NCI-H1092 (cell line): ENCODE results near the gene DNA2.
"Not testable (repeated sequence)": the region's sequence is repeated elsewhere in the genome, so short reads cannot be mapped to it uniquely, and the experiment has no call there.

Source experiments
- DNase-seq: peaks from one replicate; lab custom pipeline; 2025; lab: John Stamatoyannopoulos, UW

DNA2 gene

GRCh38 chr10:68471586-68472408 is at the start of gene DNA2:
Gene DNA2, minus strand, starts transcription at chr10:68471973. Its CDS starts 109 bp downstream, at chr10:68471864.
- DNase-seq = peak; percentile 71

GRCh38 chr10:68518609-68519008 is 46.8 kb upstream of the DNA2 start:
- DNase-seq = not testable (repeated sequence)

GRCh38 chr10:68517188-68517587 is 45.4 kb upstream of the DNA2 start:
- DNase-seq = no peak

- no peak for DNase-seq
These were observed 45.0 kb upstream of the DNA2 start for GRCh38 chr10:68516766-68517165.

- DNase-seq = not testable (repeated sequence)
These were observed 44.4 kb upstream of the DNA2 start for GRCh38 chr10:68516216-68516615.

- no peak for DNase-seq
These were observed 36.3 kb upstream of the DNA2 start for GRCh38 chr10:68508090-68508489.

- no peak for DNase-seq
These were observed 34.6 kb upstream of the DNA2 start for GRCh38 chr10:68506411-68506810.

- no peak for DNase-seq
These were observed 31.1 kb upstream of the DNA2 start for GRCh38 chr10:68502846-68503245.

GRCh38 chr10:68501691-68502090 is 29.9 kb upstream of the DNA2 start:
- no peak for DNase-seq

- no peak for DNase-seq
These were observed 27.8 kb upstream of the DNA2 start for GRCh38 chr10:68499544-68499943.

GRCh38 chr10:68496072-68496471 is 24.3 kb upstream of the DNA2 start:
- DNase-seq = no peak

GRCh38 chr10:68492118-68492517 is 20.3 kb upstream of the DNA2 start:
- DNase-seq = no peak

- no peak for DNase-seq
These were observed 18.1 kb upstream of the DNA2 start for GRCh38 chr10:68489919-68490318.

- DNase-seq = no peak
These were observed 2.2 kb upstream of the DNA2 start for GRCh38 chr10:68474021-68474420.

GRCh38 chr10:68471063-68471585 is 649 bp downstream of the DNA2 start:
- DNase-seq = no peak

GRCh38 chr10:68470300-68470699 is 1.5 kb downstream of the DNA2 start:
- no peak for DNase-seq

- DNase-seq = no peak
These were observed 1.9 kb downstream of the DNA2 start for GRCh38 chr10:68469838-68470237.

- not testable (repeated sequence) for DNase-seq
These were observed 7.0 kb downstream of the DNA2 start for GRCh38 chr10:68464729-68465128.

- no peak for DNase-seq
These were observed 8.2 kb downstream of the DNA2 start for GRCh38 chr10:68463365-68464093.

- no peak for DNase-seq
These were observed 9.2 kb downstream of the DNA2 start for GRCh38 chr10:68462536-68462935.

GRCh38 chr10:68461032-68461431 is 10.7 kb downstream of the DNA2 start:
- no peak for DNase-seq

- not testable (repeated sequence) for DNase-seq
These were observed 22.1 kb downstream of the DNA2 start for GRCh38 chr10:68449698-68450097.

- no peak for DNase-seq
These were observed 25.6 kb downstream of the DNA2 start for GRCh38 chr10:68446179-68446578.
